ENCODE results near the gene HEG1. TPM values are rescaled to one million over a fixed set of nuclear protein-coding genes. Genes with fewer than 3 reads are reported as not detected.
"Not testable (repeated sequence)": the region's sequence is repeated elsewhere in the genome, so short reads cannot be mapped to it uniquely, and the experiment has no call there.

HEG1 gene
- total RNA-seq, 1 experiment from 2014 or later: 8.6 TPM

DNA sequence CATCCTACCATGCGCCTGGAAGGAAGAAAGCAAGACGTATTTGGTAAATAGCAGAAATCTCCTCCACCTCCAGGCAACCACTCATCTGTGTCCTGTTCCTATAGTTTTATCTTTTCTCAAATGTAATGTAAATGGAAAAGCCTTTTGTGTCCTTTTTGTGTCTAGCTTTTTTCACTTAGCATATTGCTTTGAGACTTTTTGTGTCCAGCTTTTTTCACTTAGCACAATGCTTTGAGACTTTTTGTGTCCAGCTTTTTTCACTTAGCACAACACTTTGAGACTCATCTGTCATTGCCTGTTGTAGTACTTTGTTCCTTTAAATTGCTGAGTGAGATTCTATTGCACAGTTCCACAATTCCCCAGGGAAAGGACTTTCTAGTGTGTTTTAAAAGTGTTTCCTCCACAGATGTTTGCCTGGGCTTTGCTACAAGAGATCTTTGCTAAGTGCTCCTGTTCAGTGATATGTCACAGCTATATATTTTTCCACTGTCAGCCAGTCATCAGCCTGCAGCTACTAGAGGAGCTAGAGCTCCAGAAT, 93.3 kb downstream of the HEG1 start:
- ChIA-PET CTCF (interaction anchor here (0.7 to 1.7 kb wide), 2 partner anchors 176 kb away, joined by 3 read pairs; no protein-coding TSS in a partner anchor), POLR2A (interaction anchor here (0.6 kb wide), 1 partner anchor 23 kb away, joined by 3 read pairs; no protein-coding TSS in a partner anchor)
- Mint-ChIP-seq H3K4me3 (ENCODE audit: unreplicated experiment) (no peak overlapping the region), H3K36me3 (ENCODE audit: insufficient read depth, unreplicated experiment) (no peaks in the 10 kb centered on the region), H3K27ac (ENCODE audit: low read depth, unreplicated experiment) (no peak overlapping the region), H3K27me3 (ENCODE audit: insufficient read depth, unreplicated experiment) (no peaks in the 10 kb centered on the region), H3K9me3 (ENCODE audit: unreplicated experiment) (no peaks in the 10 kb centered on the region), H3K4me1 (ENCODE audit: insufficient read depth, unreplicated experiment) (no peaks in the 10 kb centered on the region)
- TF ChIP-seq, protein P1, sequence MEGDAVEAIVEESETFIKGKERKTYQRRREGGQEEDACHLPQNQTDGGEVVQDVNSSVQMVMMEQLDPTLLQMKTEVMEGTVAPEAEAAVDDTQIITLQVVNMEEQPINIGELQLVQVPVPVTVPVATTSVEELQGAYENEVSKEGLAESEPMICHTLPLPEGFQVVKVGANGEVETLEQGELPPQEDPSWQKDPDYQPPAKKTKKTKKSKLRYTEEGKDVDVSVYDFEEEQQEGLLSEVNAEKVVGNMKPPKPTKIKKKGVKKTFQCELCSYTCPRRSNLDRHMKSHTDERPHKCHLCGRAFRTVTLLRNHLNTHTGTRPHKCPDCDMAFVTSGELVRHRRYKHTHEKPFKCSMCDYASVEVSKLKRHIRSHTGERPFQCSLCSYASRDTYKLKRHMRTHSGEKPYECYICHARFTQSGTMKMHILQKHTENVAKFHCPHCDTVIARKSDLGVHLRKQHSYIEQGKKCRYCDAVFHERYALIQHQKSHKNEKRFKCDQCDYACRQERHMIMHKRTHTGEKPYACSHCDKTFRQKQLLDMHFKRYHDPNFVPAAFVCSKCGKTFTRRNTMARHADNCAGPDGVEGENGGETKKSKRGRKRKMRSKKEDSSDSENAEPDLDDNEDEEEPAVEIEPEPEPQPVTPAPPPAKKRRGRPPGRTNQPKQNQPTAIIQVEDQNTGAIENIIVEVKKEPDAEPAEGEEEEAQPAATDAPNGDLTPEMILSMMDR (IDR thresholded peaks at IDR 0.05; ENCODE audit: unreplicated experiment): no peak
- no TSS peak for BruUV-seq (replicated peaks)
- no peak for DNase-seq (ENCODE audit: unreplicated experiment)
- intact Hi-C loops (cut with micrococcal nuclease): no loop called here

DNA sequence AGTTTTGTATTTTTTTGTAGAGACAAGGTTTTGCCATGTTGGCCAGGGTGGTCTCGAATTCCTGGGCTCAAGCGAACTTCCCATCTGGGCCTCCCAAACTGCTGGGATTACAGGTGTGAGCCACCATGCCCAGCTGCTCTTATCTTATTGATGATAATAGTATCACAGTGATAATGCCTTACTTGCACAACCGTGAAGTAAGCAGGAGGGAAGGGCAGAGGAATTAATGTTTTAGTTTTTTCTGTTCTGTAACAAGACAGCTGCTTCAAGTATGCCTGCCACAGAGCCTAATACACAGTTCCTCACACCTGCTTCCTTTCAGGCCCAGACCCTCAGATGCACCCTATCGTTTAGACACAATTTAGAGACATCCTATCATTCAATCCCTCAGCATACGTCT, 95.1 kb downstream of the HEG1 start:
- CTCF ChIA-PET: interaction anchor here (0.8 to 1.7 kb wide), 3 partner anchors 33 to 174 kb away, joined by 3 read pairs; no protein-coding TSS in a partner anchor
- Mint-ChIP-seq H3K4me1 (ENCODE audit: insufficient read depth, unreplicated experiment) (no peaks in the 10 kb centered on the region), H3K27me3 (ENCODE audit: insufficient read depth, unreplicated experiment) (no peaks in the 10 kb centered on the region), H3K4me3 (ENCODE audit: unreplicated experiment) (no peak overlapping the region), H3K27ac (ENCODE audit: low read depth, unreplicated experiment) (no peak overlapping the region), H3K9me3 (ENCODE audit: unreplicated experiment) (no peaks in the 10 kb centered on the region), H3K36me3 (ENCODE audit: insufficient read depth, unreplicated experiment) (no peaks in the 10 kb centered on the region)
- POLR2A ChIA-PET: no interaction called here
- TF ChIP-seq, protein P1 (IDR thresholded peaks at IDR 0.05; ENCODE audit: unreplicated experiment): no peak
- no TSS peak for BruUV-seq (replicated peaks)
- intact Hi-C loops (cut with micrococcal nuclease): no loop called here
- no peak for DNase-seq (ENCODE audit: unreplicated experiment)

DNA sequence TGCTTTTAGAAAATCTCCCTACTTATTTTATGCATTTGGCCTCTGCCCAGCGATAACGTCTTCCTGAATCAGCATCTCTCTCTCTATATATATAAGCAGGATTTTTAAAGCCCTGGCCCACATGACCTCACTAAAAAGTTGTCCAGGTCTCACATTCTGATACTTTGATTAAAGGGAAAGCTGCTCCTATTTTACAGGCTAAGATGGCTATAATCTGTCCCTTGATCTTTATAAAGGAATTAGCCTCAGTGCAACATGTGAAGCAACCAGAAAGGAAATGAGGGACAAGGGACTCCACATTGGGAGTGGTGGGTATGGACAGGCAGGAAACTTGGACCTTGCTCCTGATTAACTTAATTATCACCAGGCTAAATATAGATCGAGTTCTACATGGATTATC, 95.7 kb downstream of the HEG1 start:
- BruUV-seq (replicated peaks): no TSS peak
- TF ChIP-seq, protein P1 (IDR thresholded peaks at IDR 0.05; ENCODE audit: unreplicated experiment): no peak
- POLR2A ChIA-PET: no interaction called here
- no peaks in the 10 kb centered on the region for H3K9me3 Mint-ChIP-seq (ENCODE audit: unreplicated experiment)
- no peaks in the 10 kb centered on the region for H3K4me1 Mint-ChIP-seq (ENCODE audit: insufficient read depth, unreplicated experiment)
- no peaks in the 10 kb centered on the region for H3K36me3 Mint-ChIP-seq (ENCODE audit: insufficient read depth, unreplicated experiment)
- intact Hi-C loops (cut with micrococcal nuclease): no loop called here
- no peaks in the 10 kb centered on the region for H3K27me3 Mint-ChIP-seq (ENCODE audit: insufficient read depth, unreplicated experiment)
- no peak for DNase-seq (ENCODE audit: unreplicated experiment)
- H3K27ac Mint-ChIP-seq (ENCODE audit: low read depth, unreplicated experiment): no peak overlapping the region
- no peak overlapping the region for H3K4me3 Mint-ChIP-seq (ENCODE audit: unreplicated experiment)
- CTCF ChIA-PET: interaction anchor here (0.7 to 1.4 kb wide), 5 partner anchors 12 to 296 kb away, joined by 3 to 4 read pairs (median 3); no protein-coding TSS in a partner anchor

DNA sequence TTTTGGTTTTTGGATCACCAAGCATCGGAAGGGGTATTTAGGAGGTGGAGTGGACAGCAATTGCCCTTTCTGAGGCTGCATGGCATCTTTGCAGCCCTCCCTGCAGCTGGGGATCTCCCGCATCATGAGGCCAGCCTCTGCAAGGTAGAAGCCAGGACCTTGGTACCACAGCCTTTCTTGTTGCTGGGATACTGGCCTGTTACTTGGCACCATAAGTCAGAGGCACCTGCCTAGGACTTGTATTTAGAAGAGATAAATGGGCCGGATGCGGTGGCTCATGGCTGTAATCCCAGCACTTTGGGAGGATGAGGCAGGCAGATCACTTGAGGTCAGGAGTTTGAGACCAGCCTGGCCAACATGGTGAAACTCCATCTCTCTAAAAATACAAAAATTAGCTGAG, 97.8 kb downstream of the HEG1 start:
- H3K9me3 Mint-ChIP-seq (ENCODE audit: unreplicated experiment); intact Hi-C loops (cut with micrococcal nuclease); CTCF ChIA-PET; H3K27ac Mint-ChIP-seq (ENCODE audit: low read depth, unreplicated experiment); H3K27me3 Mint-ChIP-seq (ENCODE audit: insufficient read depth, unreplicated experiment); H3K4me1 Mint-ChIP-seq (ENCODE audit: insufficient read depth, unreplicated experiment); BruUV-seq (replicated peaks); H3K4me3 Mint-ChIP-seq (ENCODE audit: unreplicated experiment); H3K36me3 Mint-ChIP-seq (ENCODE audit: insufficient read depth, unreplicated experiment); DNase-seq (ENCODE audit: unreplicated experiment): not testable (repeated sequence)
- POLR2A ChIA-PET: interaction anchor here (0.9 kb wide), 1 partner anchor 24 kb away, joined by 3 read pairs; no protein-coding TSS in a partner anchor

All from MCF 10A (cell line).